Activated naive CD4-positive, alpha-beta T cell treated with Interleukin-2 at 50 U/mL for 16 hours (primary cell): ENCODE data around the gene TFAP2E.
A peak's percentile ranks its signal among the peaks of the same experiment; 100 is the strongest.

Experiments used
- DNase-seq: peaks from one replicate; pipeline ENCODE4 v3.0.0-alpha.2; 2020

TFAP2E gene

GRCh38 chr1:35573198-35574124 lies at the start of gene TFAP2E:
TSS of gene TFAP2E (plus strand) at chr1:35573314. CDS start at chr1:35573578, 264 bp downstream.
- no peak for DNase-seq

- DNase-seq, result no peak
Measured at GRCh38 chr1:35524106-35524505, 49.0 kb upstream of the TFAP2E start.

- no peak for DNase-seq
Measured at GRCh38 chr1:35530168-35530567, 42.9 kb upstream of the TFAP2E start.

- no peak for DNase-seq
Measured at GRCh38 chr1:35530946-35531345, 42.2 kb upstream of the TFAP2E start.

GRCh38 chr1:35531368-35531767 lies 41.7 kb upstream of the TFAP2E start:
- no peak for DNase-seq

GRCh38 chr1:35532497-35533223 lies 40.5 kb upstream of the TFAP2E start:
- DNase-seq, result no peak

- no peak for DNase-seq
Measured at GRCh38 chr1:35533586-35533985, 39.5 kb upstream of the TFAP2E start.

DNA sequence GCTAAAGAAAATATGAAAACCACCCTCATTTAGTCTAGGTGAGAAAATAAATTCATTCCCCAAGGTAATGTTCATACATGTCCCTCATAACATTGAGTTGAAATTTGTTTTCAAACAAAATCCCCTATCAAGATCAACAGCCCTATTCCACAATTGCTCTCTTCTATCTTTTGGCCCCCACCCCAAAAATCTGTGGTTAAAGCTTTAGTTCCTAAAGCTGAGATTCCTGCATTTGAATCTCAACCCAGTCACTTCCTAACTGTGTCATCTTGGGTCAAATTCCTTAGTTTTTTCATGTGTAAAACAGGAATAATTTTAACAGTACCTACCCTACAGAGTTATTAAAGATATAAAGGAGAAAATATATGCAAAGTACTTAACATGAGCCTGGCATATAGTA lies 37.9 kb upstream of the TFAP2E start:
- DNase-seq, result no peak

DNA sequence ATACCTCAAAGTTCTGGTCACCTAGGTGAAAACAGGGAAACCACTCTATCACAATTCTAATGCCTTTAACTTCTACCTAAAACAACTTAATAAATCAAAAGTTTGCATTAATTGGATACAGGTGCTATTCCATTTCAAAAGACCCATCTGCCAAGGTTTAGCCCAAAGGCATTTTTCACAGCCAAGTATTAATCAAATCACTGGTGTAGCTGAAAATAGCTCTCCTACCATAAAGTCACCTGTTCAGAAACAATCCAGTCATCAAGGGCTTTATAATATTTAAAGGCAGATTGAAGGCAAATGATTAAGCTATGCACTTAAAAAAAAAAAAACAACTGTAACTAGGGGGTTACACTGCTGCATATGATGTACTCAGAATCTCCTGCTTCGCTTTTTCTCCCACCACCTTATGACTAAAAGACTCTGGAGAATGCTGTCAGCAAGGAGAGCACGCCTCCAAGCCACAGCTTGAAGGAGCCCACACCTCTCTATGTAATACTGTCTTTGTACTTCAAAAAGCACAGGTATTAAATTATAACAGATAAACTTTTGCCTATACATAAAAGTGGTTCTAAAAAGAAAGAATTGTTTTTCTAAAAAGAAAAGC lies 36.5 kb upstream of the TFAP2E start:
- DNase-seq, result no peak

- DNase-seq, result no peak
Measured at GRCh38 chr1:35537806-35538205, 35.3 kb upstream of the TFAP2E start.

DNA sequence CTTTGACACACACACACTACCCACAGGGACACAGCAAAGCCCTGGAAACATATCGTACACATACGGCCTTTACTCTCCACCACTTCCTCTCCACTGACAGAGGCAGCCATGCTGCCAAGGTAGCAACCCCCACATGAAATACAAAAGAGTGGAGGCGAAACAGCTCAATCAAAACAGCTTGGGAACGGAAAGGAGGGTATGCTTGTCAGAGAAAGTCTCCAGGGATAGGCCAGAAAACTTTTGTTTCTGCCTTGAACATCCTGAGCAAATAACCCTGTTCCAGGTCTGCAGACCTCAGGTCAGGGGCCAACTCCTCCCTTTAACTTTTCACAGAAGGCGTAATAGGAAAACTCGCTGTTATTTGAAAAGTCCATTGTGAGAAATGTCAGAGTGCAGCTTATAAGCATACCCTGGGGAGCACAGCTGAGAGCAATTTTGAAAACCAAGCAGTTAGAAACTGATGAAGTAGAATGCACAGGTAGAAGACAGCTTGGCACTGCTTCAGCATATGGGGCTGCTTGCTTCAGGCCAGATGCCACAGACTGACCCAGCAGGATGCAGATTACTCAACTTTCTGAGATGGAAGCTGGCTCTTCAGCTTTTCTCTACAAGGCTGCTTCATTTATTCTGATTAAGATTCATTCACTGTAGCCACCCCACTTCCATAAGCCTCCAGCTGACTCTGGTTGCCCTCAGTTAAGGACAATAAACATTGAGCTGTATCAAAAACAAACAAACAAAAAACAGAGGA lies 33.9 kb upstream of the TFAP2E start:
- peak; percentile 22 for DNase-seq

DNA sequence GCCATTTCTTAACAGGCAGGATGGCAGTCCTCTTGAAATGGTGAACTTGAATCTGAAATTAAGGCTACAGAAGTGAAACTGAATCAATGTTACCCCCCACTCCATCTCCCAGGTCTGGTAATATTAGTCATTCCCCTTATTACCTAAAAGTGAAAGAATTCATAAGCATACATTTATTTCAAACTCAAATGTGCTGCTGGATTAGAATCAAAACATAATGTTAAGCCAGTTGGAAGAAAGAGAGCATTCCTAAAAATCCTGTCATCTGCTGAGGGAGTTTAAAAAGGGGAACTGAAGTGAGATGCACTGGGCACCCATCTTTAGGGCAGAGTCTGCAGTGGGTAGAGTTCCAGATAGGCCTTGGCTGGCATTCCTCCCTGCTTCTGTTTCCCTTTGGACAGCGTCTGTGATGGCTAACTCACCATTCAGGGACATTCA lies 33.3 kb upstream of the TFAP2E start:
- DNase-seq, result no peak

GRCh38 chr1:35544976-35545375 lies 28.1 kb upstream of the TFAP2E start:
- peak; percentile 58 for DNase-seq

GRCh38 chr1:35546614-35547013 lies 26.5 kb upstream of the TFAP2E start:
- no peak for DNase-seq

GRCh38 chr1:35553851-35554250 lies 19.3 kb upstream of the TFAP2E start:
- DNase-seq, result no peak

DNA sequence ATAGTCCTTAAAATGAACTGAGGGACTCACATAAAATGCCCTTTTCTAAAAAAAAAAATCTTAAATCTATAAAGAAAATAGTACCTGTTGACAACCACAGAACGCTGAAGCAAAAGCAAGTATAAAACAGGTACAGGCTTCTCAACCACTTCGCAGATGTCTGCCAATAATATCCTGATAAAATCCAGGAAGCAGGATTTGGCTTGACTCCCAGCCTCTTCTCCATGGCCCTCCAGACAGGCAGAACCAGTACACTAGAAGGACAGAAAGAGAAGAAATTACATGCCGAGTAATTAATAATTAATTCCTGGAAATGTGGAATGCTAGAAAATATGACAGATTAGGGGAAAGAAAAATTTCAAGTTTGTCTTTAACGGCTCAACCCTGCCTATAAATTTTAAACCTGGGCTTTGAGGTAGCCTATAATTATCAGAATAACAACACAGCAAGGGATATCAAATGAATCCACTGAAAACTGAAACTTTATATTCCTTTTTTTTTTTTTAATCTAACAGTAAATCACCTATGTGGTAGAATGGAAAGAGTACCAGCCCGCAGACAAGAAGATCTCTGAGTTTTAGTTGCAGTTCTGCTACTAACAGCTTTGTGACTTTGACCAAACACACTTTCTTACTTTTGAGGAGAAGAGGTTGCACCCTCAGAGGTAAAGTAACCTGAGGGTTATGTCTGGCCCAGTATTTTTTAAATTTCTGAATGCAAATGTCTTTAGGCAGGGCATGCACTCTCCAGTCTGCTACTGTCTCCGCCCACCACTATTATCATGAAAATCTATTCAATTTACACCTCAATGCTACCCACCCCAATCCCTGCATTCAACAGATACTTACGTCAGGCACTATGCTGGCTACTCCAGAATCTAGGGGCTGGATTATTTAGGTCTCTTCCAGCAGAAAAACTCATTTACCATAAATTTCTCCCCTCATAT lies 18.6 kb upstream of the TFAP2E start:
- DNase-seq, result no peak

- DNase-seq, result no peak
Measured at GRCh38 chr1:35555212-35555584, 17.9 kb upstream of the TFAP2E start.

DNA sequence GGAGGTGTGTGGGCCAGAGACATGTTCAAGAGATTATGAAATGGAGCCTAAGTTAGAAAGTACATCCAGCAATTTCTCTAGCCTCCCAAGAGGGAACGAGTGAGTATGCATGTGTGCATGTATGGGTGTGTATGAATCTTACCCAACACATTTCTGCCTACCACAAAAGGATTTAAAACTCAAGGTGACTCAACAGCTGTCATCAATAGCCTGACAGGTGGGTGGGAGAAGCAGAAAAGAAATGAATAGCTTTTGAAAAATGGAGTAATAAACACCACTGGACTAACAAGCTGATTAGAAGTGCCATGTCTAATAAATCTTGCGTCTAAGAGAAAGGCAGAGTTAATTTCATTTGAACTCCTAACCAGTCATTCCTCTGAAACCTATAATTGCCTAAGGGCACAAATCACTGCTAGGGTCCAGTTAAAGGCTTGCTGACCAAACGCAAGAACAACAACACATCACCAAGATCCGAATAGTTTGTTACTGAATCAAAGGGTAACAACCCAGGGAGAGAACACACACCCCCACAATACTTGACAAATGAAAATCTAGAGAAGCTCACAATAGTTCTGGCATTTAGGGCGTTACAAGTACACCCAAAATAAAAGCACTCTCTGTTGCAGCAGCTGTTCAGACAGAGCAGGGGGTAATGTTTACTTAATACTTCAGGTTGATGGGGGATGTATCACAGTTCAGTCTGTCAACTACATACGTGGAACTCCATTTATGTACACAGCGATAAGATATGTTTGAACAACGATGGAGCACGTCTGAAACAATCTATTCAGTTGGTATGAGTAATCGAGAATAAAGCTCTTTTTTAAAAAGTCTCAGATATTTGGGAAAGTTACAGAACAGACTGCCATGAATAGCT lies 17.3 kb upstream of the TFAP2E start:
- DNase-seq, result no peak

DNA sequence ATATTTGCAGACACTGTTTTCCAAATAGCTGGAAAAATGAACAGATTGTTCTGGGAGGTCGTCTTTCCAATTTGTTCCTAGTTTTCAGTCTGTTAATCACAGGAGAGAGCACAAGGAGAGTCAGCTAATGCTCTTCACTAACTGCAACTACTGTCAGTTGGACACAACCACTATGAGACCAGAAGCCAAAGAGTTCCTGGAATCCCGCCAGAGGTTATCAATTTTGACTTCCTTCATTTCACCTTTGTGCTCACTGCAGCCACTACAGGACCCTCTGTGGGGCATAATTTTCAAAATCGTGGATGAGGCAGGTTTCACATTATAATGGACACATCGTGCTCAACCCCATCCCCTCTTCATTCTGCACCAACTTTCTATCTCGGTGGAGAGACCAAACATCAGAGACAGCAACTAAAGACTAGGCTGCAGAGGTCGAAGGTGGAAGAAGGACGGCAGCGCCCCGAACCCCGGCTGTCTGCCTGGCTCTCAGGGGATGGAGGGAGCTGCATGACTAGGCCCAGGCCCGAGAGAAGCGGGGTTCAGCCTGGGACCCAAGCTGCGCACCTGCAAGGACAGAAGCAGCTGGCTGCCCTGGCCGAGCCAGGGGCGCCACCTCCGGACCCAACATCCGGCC lies 16.5 kb upstream of the TFAP2E start:
- DNase-seq, result no peak

DNA sequence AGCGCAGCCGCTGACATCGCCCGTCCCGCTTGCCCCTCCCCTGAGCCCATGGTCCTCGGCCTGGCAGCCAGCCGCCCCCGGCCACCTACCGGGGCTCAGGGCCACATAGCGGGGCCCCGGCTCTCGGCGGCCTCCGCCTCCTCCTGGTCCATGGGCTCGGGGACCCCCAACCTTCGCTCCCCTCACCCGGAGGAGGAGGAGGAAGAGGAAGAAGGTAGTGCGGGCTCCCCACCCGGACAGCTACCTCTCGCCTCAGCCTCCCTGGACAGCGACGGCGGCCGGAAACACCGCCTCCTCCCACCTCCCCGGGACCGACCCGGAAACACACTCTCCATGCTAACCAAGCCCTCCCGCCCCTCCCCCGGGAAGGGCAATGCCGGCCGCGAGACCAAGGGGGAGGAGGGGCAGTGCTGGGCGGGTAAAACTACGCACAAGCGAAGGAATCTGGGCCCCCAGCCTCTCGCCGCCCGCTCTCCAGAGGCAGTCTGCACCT lies 15.9 kb upstream of the TFAP2E start, which contains the start of gene KIAA0319L:
Gene KIAA0319L (minus strand): TSS at position 286 of the 493 bp plus-strand sequence. CDS start 2,912 bp downstream, outside the sequence.
- DNase-seq, result no peak
